Measurements from ENCODE around the gene PRKG1.
"Not testable (repeated sequence)": the region's sequence is repeated elsewhere in the genome, so short reads cannot be mapped to it uniquely, and the experiment has no call there.

The PRKG1 gene

GRCh38 chr10:51564896-51565510, 490.7 kb downstream of the PRKG1 start:
- no peaks in the 10 kb centered on the region for H3K4me1 ChIP-seq (ENCODE audit: control insufficient read depth, insufficient read depth, low read length)
- no peak overlapping the region for H3K9ac ChIP-seq (ENCODE audit: low read depth, low read length)
- H3K4me3 ChIP-seq (ENCODE audit: low read length) = no peak overlapping the region
- no peaks in the 10 kb centered on the region for H3K36me3 ChIP-seq (ENCODE audit: insufficient read depth, low read length)
- H3K27me3 ChIP-seq (ENCODE audit: control insufficient read depth, insufficient read depth, low read length) = no peaks in the 10 kb centered on the region
- no peak overlapping the region for H3K4me2 ChIP-seq (ENCODE audit: low read length)
- no peaks in the 10 kb centered on the region for H3K9me3 ChIP-seq (replicated peaks; ENCODE audit: low read length)

DNA sequence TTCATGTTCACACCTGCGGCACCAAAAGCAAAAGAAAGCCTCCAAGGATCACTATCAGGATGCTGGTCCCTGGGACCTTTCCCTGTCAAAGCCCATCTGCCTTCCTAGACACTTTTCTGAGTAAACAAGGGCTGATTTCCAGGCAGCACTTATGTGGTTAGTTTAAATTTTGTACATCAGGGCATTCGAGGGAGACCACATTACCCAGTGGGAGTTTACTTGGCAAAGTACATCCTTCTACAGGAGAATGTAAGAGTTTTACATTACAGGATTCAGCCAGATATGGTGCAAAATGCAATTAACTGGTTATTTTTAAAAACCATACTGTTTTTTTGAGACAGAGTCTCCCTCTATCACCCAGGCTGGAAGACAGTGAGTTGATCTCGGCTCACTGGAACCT, 493.0 kb downstream of the PRKG1 start:
- Histone ChIP-seq H3K4me3 (ENCODE audit: low read length) (no peak overlapping the region), H3K4me1 (ENCODE audit: control insufficient read depth, insufficient read depth, low read length) (no peaks in the 10 kb centered on the region), H3K9ac (ENCODE audit: low read depth, low read length) (no peak overlapping the region), H3K4me2 (ENCODE audit: low read length) (no peak overlapping the region), H3K9me3 (replicated peaks; ENCODE audit: low read length) (no peaks in the 10 kb centered on the region), H3K27me3 (ENCODE audit: control insufficient read depth, insufficient read depth, low read length) (no peaks in the 10 kb centered on the region), H3K36me3 (ENCODE audit: insufficient read depth, low read length) (no peaks in the 10 kb centered on the region)

- Histone ChIP-seq H3K4me2 (ENCODE audit: low read length) (no peak overlapping the region), H3K4me3 (ENCODE audit: low read length) (no peak overlapping the region), H3K36me3 (ENCODE audit: insufficient read depth, low read length) (no peaks in the 10 kb centered on the region), H3K27me3 (ENCODE audit: control insufficient read depth, insufficient read depth, low read length) (no peaks in the 10 kb centered on the region), H3K4me1 (ENCODE audit: control insufficient read depth, insufficient read depth, low read length) (no peaks in the 10 kb centered on the region), H3K9ac (ENCODE audit: low read depth, low read length) (no peak overlapping the region), H3K9me3 (replicated peaks; ENCODE audit: low read length) (no peaks in the 10 kb centered on the region)
Observed at GRCh38 chr10:51569467-51569866, 495.2 kb downstream of the PRKG1 start.

DNA sequence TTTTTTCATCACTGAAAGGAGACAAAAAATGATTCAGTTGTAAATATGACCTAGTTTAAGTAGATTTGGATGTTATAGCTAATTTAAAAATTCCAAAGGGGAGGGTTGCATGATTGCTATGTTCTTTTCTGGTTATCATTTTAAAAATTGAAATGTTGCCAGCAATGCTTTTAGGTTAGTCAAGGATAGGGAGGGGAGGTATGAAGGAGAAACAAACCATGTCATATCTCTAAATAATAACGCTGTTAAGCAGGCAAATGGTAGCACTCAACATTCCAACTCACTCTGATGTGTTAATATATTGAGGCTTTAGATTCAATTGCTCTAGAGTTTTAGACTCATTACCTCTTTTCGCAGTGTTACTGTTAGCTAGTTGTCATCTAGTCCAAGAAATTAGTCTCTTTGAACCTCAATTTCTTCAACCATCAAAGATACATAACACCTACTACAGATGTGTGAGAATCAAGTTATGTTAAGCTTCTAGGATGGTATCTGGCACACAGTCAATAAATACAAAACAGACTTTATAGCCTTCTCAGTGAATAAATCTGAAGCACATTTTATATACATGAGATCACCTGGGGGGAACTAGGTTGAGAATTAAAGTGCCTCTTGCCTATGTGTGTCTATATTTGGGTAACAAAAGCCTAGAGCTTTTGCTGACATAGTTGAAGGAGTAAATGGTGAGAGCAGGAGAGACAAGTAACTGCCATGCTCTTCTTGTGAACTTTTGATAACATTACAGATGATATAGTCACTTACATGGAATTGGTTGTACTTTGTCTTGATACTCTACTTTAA, 500.2 kb downstream of the PRKG1 start:
- Histone ChIP-seq H3K9ac (ENCODE audit: low read depth, low read length) (no peak overlapping the region), H3K27me3 (ENCODE audit: control insufficient read depth, insufficient read depth, low read length) (no peaks in the 10 kb centered on the region), H3K9me3 (replicated peaks; ENCODE audit: low read length) (no peaks in the 10 kb centered on the region), H3K4me1 (ENCODE audit: control insufficient read depth, insufficient read depth, low read length) (no peaks in the 10 kb centered on the region), H3K4me3 (ENCODE audit: low read length) (no peak overlapping the region), H3K4me2 (ENCODE audit: low read length) (no peak overlapping the region), H3K36me3 (ENCODE audit: insufficient read depth, low read length) (no peaks in the 10 kb centered on the region)

DNA sequence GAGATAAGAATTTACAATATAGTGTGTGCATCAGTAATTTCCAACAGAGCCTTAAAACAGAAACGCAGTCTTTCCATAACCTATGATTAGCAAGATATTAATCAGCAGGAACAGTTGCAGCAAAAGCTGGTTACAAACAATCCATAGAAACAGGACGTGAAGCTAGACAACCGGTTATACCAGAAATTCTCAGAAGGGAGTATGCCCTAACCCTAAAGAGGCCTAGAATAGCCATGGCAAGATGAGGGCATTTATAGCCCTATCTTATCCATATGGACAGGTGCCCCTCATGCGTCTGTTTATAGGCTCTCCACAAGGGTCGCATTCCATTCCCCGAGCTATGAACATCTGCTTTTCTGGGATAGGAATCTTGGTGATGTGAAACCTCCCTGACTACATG, 506.9 kb downstream of the PRKG1 start:
- not testable (repeated sequence) for H3K4me3 ChIP-seq (ENCODE audit: low read length); H3K4me1 ChIP-seq (ENCODE audit: control insufficient read depth, insufficient read depth, low read length); H3K27me3 ChIP-seq (ENCODE audit: control insufficient read depth, insufficient read depth, low read length); H3K4me2 ChIP-seq (ENCODE audit: low read length); H3K36me3 ChIP-seq (ENCODE audit: insufficient read depth, low read length); H3K9me3 ChIP-seq (replicated peaks; ENCODE audit: low read length); H3K9ac ChIP-seq (ENCODE audit: low read depth, low read length)

DNA sequence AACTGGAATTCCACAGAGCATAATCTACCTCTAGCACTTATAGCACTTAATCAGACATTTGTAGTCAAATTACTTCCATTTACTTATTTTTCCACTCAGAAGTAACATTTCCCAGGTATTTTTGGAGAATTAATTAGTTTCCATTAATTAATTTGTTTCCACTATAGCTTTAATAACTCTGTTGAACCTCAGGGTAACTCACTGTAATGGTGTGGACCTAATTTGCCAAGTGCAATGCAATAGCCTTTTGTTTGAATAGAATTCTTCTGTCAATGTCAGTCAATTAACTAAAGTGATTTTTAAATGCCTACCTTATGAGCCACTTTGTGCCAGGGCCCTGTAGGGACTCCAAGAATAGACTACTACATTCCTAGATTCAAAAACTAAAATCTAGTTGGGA, 509.7 kb downstream of the PRKG1 start:
- no peaks in the 10 kb centered on the region for H3K27me3 ChIP-seq (ENCODE audit: control insufficient read depth, insufficient read depth, low read length)
- no peak overlapping the region for H3K4me3 ChIP-seq (ENCODE audit: low read length)
- H3K4me2 ChIP-seq (ENCODE audit: low read length) = no peak overlapping the region
- no peak overlapping the region for H3K9ac ChIP-seq (ENCODE audit: low read depth, low read length)
- no peaks in the 10 kb centered on the region for H3K4me1 ChIP-seq (ENCODE audit: control insufficient read depth, insufficient read depth, low read length)
- no peaks in the 10 kb centered on the region for H3K36me3 ChIP-seq (ENCODE audit: insufficient read depth, low read length)
- no peaks in the 10 kb centered on the region for H3K9me3 ChIP-seq (replicated peaks; ENCODE audit: low read length)

- no peak overlapping the region for H3K9ac ChIP-seq (ENCODE audit: low read depth, low read length)
- H3K27me3 ChIP-seq (ENCODE audit: control insufficient read depth, insufficient read depth, low read length) = no peaks in the 10 kb centered on the region
- no peaks in the 10 kb centered on the region for H3K4me1 ChIP-seq (ENCODE audit: control insufficient read depth, insufficient read depth, low read length)
- H3K4me2 ChIP-seq (ENCODE audit: low read length) = no peak overlapping the region
- H3K4me3 ChIP-seq (ENCODE audit: low read length) = no peak overlapping the region
- H3K9me3 ChIP-seq (replicated peaks; ENCODE audit: low read length) = no peaks in the 10 kb centered on the region
- no peaks in the 10 kb centered on the region for H3K36me3 ChIP-seq (ENCODE audit: insufficient read depth, low read length)
Observed at GRCh38 chr10:51585742-51586141, 511.5 kb downstream of the PRKG1 start.

DNA sequence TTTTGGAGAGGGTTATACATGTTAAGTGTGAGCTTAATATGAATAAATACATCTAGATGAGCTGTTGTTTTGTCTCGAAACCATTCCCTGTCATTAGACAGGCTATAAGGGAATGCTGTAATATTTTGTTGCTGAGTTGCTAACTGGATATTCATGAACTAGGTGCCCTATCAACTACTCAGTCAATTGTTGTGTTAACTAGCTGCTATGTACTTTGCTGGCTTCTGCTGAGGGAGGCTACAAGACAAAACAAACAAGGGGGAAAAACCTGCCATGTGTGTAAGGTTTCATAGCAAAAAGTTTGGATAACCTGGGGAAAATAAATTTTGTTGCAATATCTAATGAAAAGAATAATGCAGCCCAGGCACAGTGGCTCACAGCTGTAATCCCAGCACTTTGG, 514.7 kb downstream of the PRKG1 start:
- no peaks in the 10 kb centered on the region for H3K4me1 ChIP-seq (ENCODE audit: control insufficient read depth, insufficient read depth, low read length)
- no peaks in the 10 kb centered on the region for H3K9me3 ChIP-seq (replicated peaks; ENCODE audit: low read length)
- H3K9ac ChIP-seq (ENCODE audit: low read depth, low read length) = no peak overlapping the region
- no peaks in the 10 kb centered on the region for H3K27me3 ChIP-seq (ENCODE audit: control insufficient read depth, insufficient read depth, low read length)
- H3K36me3 ChIP-seq (ENCODE audit: insufficient read depth, low read length) = no peaks in the 10 kb centered on the region
- no peak overlapping the region for H3K4me3 ChIP-seq (ENCODE audit: low read length)
- H3K4me2 ChIP-seq (ENCODE audit: low read length) = no peak overlapping the region

- Histone ChIP-seq H3K9me3 (replicated peaks; ENCODE audit: low read length) (no peaks in the 10 kb centered on the region), H3K36me3 (ENCODE audit: insufficient read depth, low read length) (no peaks in the 10 kb centered on the region), H3K27me3 (ENCODE audit: control insufficient read depth, insufficient read depth, low read length) (no peaks in the 10 kb centered on the region), H3K9ac (ENCODE audit: low read depth, low read length) (no peak overlapping the region), H3K4me1 (ENCODE audit: control insufficient read depth, insufficient read depth, low read length) (no peaks in the 10 kb centered on the region), H3K4me2 (ENCODE audit: low read length) (no peak overlapping the region), H3K4me3 (ENCODE audit: low read length) (no peak overlapping the region)
Observed at GRCh38 chr10:51590818-51591217, 516.5 kb downstream of the PRKG1 start.

DNA sequence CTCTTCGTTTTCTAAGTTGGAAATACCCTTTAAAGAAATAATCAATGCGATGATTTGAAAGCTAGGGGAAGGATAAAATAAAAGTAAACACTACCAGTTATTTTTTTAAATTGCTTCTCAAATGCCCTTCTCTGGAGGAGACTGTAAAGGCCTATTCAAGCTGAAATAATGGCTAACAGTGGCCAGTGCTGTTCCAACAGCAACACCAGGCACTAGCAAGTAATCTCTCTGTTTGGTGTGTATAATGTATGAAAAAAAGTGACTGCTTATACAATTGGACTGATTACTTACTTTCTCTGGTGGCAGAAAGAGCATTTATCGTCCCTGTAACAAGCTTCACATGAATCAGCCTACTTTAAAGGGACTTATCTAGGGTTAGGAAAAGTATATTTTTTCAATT, 522.4 kb downstream of the PRKG1 start:
- Histone ChIP-seq H3K27me3 (ENCODE audit: control insufficient read depth, insufficient read depth, low read length) (no peaks in the 10 kb centered on the region), H3K4me1 (ENCODE audit: control insufficient read depth, insufficient read depth, low read length) (no peaks in the 10 kb centered on the region), H3K9me3 (replicated peaks; ENCODE audit: low read length) (no peaks in the 10 kb centered on the region), H3K4me3 (ENCODE audit: low read length) (no peak overlapping the region), H3K4me2 (ENCODE audit: low read length) (no peak overlapping the region), H3K36me3 (ENCODE audit: insufficient read depth, low read length) (no peaks in the 10 kb centered on the region), H3K9ac (ENCODE audit: low read depth, low read length) (no peak overlapping the region)

DNA sequence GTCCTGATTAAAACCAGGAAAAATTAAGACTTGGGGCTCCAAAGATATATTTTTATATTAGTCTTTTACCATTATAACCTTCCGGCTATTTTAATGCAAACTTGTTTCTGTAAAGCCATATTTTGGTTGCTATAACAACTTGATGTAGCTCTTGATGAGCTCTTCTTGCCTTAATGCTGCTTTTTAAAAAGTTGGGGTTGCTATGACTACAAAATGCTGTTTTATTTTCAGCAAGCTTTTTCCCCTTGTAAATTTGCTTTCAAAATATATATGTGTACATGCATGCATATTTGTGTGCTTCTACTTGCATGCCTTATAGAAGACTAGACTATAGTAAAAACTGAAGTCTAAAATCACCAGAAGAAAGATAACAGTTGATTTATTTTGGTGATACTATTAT, 525.4 kb downstream of the PRKG1 start:
- Histone ChIP-seq H3K27me3 (ENCODE audit: control insufficient read depth, insufficient read depth, low read length) (no peaks in the 10 kb centered on the region), H3K36me3 (ENCODE audit: insufficient read depth, low read length) (no peaks in the 10 kb centered on the region), H3K4me2 (ENCODE audit: low read length) (no peak overlapping the region), H3K4me3 (ENCODE audit: low read length) (no peak overlapping the region), H3K9me3 (replicated peaks; ENCODE audit: low read length) (no peaks in the 10 kb centered on the region), H3K9ac (ENCODE audit: low read depth, low read length) (no peak overlapping the region), H3K4me1 (ENCODE audit: control insufficient read depth, insufficient read depth, low read length) (no peaks in the 10 kb centered on the region)

GRCh38 chr10:51602326-51602725, 528.0 kb downstream of the PRKG1 start:
- Histone ChIP-seq H3K36me3 (ENCODE audit: insufficient read depth, low read length) (no peaks in the 10 kb centered on the region), H3K4me1 (ENCODE audit: control insufficient read depth, insufficient read depth, low read length) (no peaks in the 10 kb centered on the region), H3K9me3 (replicated peaks; ENCODE audit: low read length) (no peaks in the 10 kb centered on the region), H3K4me2 (ENCODE audit: low read length) (no peak overlapping the region), H3K27me3 (ENCODE audit: control insufficient read depth, insufficient read depth, low read length) (peaks cover 4% of the 10 kb centered on the region), H3K9ac (ENCODE audit: low read depth, low read length) (no peak overlapping the region), H3K4me3 (ENCODE audit: low read length) (no peak overlapping the region)

Data from skeletal muscle satellite cell (primary cell).